GM19193 (cell line): ENCODE data around the gene SNAP91.

Experiments
- POLR2A ChIP-seq: IDR thresholded peaks from 4 replicates; pipeline ENCODE4 v1.6.1; 2011; ENCODE audit not compliant: insufficient read depth, insufficient read length; ENCODE audit errors: extremely low read depth

SNAP91 gene

DNA sequence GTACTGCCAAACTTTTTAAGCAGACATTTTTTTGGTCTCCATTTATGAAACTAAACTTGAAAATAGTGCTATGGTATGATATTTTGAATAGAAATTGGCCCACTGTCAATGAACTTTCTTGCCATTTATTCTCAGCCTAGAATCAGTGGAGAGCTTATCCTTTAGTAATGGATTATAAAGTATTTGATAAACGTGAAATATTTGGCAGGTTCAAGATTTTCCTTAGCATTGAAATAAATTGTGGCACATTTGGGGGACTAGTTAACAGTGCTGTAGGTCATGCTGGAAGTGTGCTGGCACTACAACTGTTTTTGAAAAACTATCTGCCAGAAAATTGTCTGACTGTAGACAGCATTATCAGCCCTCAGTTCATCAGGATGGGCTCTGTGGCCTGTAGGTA is 194.4 kb downstream of the SNAP91 start:
- no peak for TF ChIP-seq POLR2A

DNA sequence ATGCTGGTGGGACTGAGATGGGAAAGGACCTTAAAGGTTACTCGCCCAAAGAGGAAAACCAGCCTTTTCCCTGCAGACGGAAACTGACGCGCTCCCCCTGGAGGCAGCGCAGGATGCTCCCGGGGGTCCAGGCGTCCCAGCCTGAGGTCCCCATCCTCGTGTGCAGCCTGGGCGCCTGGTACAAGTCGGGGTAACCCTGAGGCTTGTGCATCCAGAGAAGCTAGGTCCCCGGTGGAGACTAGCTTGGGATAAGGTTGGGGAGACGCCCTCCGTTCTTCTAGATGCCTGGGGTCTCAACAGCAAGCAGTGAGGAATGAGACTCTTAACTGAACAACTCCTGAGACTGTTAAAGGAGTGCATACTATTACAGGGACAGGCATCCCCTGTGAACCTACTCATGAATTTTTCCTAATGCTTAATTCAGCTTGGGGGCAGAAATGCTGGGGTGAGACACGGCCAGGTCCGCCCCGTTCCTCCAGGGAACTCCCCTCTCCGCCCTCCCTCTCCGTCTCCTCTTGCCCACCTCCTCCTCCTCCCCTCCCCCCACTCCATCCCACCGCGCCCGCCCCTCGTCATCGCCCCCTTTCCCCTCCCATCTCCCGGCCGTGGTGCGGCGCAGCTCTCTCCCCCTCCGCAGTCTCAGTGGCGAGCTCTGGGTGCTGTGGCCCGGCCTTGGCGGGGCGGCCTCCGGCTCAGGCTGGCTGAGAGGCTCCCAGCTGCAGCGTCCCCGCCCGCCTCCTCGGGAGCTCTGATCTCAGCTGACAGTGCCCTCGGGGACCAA is 196.8 kb downstream of the SNAP91 start, which contains the start of gene PRSS35:
TSS of gene PRSS35 (plus strand) at position 634 of the 781 bp plus-strand sequence. CDS start 10,908 bp downstream, outside the sequence.
- no peak for TF ChIP-seq POLR2A

DNA sequence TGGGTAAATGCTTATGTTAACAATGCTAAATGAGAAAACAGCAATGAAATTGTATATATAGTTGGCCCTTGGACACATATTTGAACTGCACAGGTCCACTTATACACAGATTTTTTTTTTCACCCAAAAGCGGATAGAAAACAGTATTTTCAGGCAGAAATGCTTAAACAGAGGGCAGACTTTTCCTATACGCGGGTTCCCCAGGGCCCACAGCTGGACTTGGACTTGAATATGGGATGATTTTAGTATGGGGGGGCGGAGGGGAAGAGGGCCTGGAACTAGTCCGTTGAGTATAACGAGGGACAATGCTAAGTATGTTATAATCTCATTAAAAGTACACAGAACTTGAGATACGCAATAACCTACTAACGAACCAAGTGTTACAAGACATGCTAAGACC is 197.6 kb downstream of the SNAP91 start:
- TF ChIP-seq POLR2A = no peak

DNA sequence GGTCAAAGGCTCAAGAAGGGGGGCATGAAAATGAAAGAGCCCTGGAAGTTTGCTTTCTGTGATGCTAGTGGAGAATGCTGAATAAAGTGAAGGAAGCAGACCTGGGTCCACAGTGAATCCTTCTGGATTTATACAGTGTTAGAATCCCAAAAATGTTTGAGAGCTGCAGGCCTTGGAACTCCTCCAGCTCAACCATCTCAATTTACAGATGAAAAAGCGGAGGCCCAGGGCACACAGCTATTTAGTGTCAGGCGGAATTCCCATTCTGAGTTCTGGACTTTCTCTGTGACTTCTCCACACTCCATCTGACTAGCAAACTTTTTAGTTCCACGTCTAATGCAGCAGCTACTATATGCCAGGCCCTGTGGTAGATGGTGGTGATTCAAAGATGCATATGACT is 198.1 kb downstream of the SNAP91 start:
- TF ChIP-seq POLR2A = no peak

DNA sequence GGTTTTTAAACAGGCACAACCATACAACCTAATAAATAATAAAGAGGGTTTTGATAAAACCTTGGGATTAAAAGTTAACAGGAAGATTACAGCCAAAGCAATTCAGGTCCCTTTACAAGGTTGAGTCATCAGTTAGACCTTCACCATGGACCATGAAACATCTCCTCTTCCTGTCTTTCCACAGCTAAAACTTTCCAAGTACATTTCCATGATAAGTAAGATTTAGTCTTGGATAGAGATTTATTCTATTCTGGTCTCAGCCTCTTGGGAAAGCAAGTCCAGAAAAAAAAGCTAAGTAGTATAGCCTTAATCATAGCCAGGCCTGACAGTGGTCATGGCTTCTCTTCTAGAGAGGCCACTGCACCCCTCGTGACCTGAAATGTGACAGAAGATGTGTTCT is 199.5 kb downstream of the SNAP91 start:
- TF ChIP-seq POLR2A = no peak

DNA sequence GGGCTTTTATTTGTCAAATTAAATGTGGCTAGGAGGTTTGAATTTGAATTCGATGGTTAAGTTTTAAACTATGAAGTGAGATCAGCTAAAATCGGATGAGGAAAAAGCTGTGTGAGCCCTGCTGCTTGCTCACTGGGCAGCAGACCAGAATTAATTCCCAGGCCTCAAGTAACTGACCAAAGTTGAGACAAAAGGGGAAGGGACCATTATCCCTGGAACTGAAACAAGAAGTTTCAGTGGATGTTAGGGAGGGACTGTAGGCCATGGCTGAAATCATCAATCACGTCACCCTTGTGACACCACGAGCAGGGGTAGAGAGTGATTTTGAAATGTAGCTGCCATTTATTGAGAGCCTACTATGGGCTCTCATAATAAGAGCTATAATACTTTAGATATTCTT is 203.5 kb downstream of the SNAP91 start:
- no peak for TF ChIP-seq POLR2A
